ENCODE data around the gene NRXN3. TPM values are rescaled to one million over a fixed set of nuclear protein-coding genes. Genes with fewer than 3 reads are reported as not detected.

The NRXN3 gene
- total and polyA plus RNA-seq, 4 donors = 0.07 to 1.2 (median 0.23) TPM

DNA sequence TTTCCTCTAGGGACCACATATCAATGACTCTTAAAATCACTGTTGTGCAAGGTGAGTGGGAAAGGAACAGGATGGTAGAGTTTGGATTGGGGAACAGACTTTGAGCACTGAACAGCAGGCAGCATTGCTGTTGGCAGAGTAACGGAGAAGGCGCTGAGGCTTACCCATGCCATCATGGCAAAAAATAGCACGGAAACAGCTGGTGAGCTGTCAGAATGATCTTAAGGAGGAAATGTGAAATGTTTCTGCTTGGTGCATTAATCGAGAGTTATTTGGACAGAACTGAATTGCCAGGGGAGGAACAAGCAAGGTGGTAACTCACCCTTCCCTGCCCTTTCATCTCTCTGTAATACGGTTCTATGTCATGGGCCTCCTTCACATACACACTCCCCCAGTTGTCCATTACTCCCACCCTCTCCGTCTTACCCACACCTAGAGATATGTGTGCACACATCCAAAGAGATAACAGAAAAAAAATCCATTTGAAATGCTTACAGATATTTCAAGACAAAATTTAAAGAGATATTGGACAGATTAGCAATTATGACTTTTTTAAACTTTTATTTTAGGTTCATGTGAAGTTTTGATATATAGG, 1468.6 kb downstream of the NRXN3 start:
- no peaks in the 10 kb centered on the region for H3K36me3 ChIP-seq (ENCODE audit: control insufficient read depth in 4 of 4, insufficient read depth in 3 of 4, low read depth in 1 of 4, low read length in 3 of 4)
- no peaks in the 10 kb centered on the region for H3K4me1 ChIP-seq (ENCODE audit: control insufficient read depth in 4 of 4, insufficient read depth in 4 of 4, low read length in 3 of 4)
- 77% methylated on average over 6 of the region's 6 CpGs for WGBS
- no peak for TF ChIP-seq YY1 (IDR thresholded peaks at IDR 0.05)
- no peak for TF ChIP-seq JUND (IDR thresholded peaks at IDR 0.05)
- no peak for DNase-seq (ENCODE audit: low spot score)
- no peak overlapping the region for H3K27ac ChIP-seq (ENCODE audit: low read depth in 1 of 2, low read length in 2 of 2)
- no peak overlapping the region for H3K9ac ChIP-seq (ENCODE audit: low read depth in 1 of 2, low read length in 2 of 2)
- H3K4me3 ChIP-seq (ENCODE audit: low read depth in 1 of 3, low read length in 3 of 3) = no peak overlapping the region
- no peaks in the 10 kb centered on the region for H3K27me3 ChIP-seq (ENCODE audit: control insufficient read depth in 4 of 4, insufficient read depth in 4 of 4, low read length in 3 of 4)
- no peaks in the 10 kb centered on the region for H3K9me3 ChIP-seq (ENCODE audit: control insufficient read depth in 4 of 4, low read length in 3 of 4)

- Histone ChIP-seq H3K27me3 (ENCODE audit: control insufficient read depth in 4 of 4, insufficient read depth in 4 of 4, low read length in 3 of 4) (no peaks in the 10 kb centered on the region), H3K4me3 (ENCODE audit: low read depth in 1 of 3, low read length in 3 of 3) (no peak overlapping the region)
These were observed 1469.4 kb downstream of the NRXN3 start for GRCh38 chr14:79639613-79640012.

More at GRCh38 chr14:79639613-79640012, 1469.4 kb downstream of the NRXN3 start:
- no peaks in the 10 kb centered on the region for H3K9me3 ChIP-seq (ENCODE audit: control insufficient read depth in 4 of 4, low read length in 3 of 4)
- no peak overlapping the region for H3K9ac ChIP-seq (ENCODE audit: low read depth in 1 of 2, low read length in 2 of 2)
- no peak for DNase-seq (ENCODE audit: low spot score)
- TF ChIP-seq RAD21 (IDR thresholded peaks at IDR 0.05) (no peak), EGR1 (IDR thresholded peaks at IDR 0.05; ENCODE audit: low read depth in 2 of 2) (no peak), FOXA1 (IDR thresholded peaks at IDR 0.05) (no peak), TAF1 (conservative IDR thresholded peaks at IDR 0.05) (no peak), ZBTB33 (IDR thresholded peaks at IDR 0.05) (no peak), SP1 (IDR thresholded peaks at IDR 0.05) (no peak), HNF4A (conservative IDR thresholded peaks at IDR 0.05) (no peak), FOXA2 (IDR thresholded peaks at IDR 0.05) (no peak), CTCF (IDR thresholded peaks at IDR 0.05; ENCODE audit: low read depth, low read length, missing input control) (no peak), GABPA (IDR thresholded peaks at IDR 0.05 in 1 of 2, conservative IDR thresholded peaks at IDR 0.05 in 1 of 2) (no peak), JUND (IDR thresholded peaks at IDR 0.05) (no peak), HNF4G (IDR thresholded peaks at IDR 0.05) (no peak), RXRA (IDR thresholded peaks at IDR 0.05) (no peak), NR2F2 (IDR thresholded peaks at IDR 0.05) (no peak), YY1 (IDR thresholded peaks at IDR 0.05) (no peak)
- TF ChIP-seq, protein P1, sequence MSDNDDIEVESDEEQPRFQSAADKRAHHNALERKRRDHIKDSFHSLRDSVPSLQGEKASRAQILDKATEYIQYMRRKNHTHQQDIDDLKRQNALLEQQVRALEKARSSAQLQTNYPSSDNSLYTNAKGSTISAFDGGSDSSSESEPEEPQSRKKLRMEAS (IDR thresholded peaks at IDR 0.05) = no peak
- TF ChIP-seq, protein P2, sequence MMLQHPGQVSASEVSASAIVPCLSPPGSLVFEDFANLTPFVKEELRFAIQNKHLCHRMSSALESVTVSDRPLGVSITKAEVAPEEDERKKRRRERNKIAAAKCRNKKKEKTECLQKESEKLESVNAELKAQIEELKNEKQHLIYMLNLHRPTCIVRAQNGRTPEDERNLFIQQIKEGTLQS (IDR thresholded peaks at IDR 0.05) = no peak
- TF ChIP-seq, protein P3, sequence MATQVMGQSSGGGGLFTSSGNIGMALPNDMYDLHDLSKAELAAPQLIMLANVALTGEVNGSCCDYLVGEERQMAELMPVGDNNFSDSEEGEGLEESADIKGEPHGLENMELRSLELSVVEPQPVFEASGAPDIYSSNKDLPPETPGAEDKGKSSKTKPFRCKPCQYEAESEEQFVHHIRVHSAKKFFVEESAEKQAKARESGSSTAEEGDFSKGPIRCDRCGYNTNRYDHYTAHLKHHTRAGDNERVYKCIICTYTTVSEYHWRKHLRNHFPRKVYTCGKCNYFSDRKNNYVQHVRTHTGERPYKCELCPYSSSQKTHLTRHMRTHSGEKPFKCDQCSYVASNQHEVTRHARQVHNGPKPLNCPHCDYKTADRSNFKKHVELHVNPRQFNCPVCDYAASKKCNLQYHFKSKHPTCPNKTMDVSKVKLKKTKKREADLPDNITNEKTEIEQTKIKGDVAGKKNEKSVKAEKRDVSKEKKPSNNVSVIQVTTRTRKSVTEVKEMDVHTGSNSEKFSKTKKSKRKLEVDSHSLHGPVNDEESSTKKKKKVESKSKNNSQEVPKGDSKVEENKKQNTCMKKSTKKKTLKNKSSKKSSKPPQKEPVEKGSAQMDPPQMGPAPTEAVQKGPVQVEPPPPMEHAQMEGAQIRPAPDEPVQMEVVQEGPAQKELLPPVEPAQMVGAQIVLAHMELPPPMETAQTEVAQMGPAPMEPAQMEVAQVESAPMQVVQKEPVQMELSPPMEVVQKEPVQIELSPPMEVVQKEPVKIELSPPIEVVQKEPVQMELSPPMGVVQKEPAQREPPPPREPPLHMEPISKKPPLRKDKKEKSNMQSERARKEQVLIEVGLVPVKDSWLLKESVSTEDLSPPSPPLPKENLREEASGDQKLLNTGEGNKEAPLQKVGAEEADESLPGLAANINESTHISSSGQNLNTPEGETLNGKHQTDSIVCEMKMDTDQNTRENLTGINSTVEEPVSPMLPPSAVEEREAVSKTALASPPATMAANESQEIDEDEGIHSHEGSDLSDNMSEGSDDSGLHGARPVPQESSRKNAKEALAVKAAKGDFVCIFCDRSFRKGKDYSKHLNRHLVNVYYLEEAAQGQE (IDR thresholded peaks at IDR 0.05) = no peak
- H3K4me1 ChIP-seq (ENCODE audit: control insufficient read depth in 4 of 4, insufficient read depth in 4 of 4, low read length in 3 of 4) = no peaks in the 10 kb centered on the region
- 64% methylated on average over 3 of the region's 3 CpGs for WGBS
- H3K36me3 ChIP-seq (ENCODE audit: control insufficient read depth in 4 of 4, insufficient read depth in 3 of 4, low read depth in 1 of 4, low read length in 3 of 4) = no peaks in the 10 kb centered on the region
- H3K27ac ChIP-seq (ENCODE audit: low read depth in 1 of 2, low read length in 2 of 2) = no peak overlapping the region
